SK-N-SH treated with all-trans-retinoic acid at 6 μM for 48 hours (cell line): ENCODE results near the gene FBXL16.

Source experiments
- ATAC-seq: fragments of 200-7000 bp; cut with Tn5 transposase; 3 replicates; pipeline ENCODE4 v1.9.1; 2020; ENCODE audit warnings: mild to moderate bottlenecking, moderate library complexity
- ARNTL ChIP-seq: fragments of 450-650 bp; formaldehyde crosslinking; IDR thresholded peaks from 2 replicates; pipeline ENCODE4 v1.5.0; 2020; ENCODE audit warnings: low read depth, mild to moderate bottlenecking, moderate library complexity, borderline replicate concordance
- BACH2 ChIP-seq: fragments of 250-450 bp; sonication (Bioruptor Pico); IDR thresholded peaks from 2 replicates; pipeline ENCODE4 v1.9.0; 2021; ENCODE audit warnings: mild to moderate bottlenecking, borderline replicate concordance
- CSDC2 ChIP-seq: fragments of 250-450 bp; sonication (Bioruptor Pico); IDR thresholded peaks from 2 replicates; pipeline ENCODE4 v1.5.0; 2020; ENCODE audit warnings: mild to moderate bottlenecking, moderate library complexity
- ESRRG ChIP-seq: fragments of 250-450 bp; sonication (Bioruptor Pico); IDR thresholded peaks from 2 replicates; pipeline ENCODE4 v1.6.1; 2021; ENCODE audit warnings: mild to moderate bottlenecking
- GLIS3 ChIP-seq: fragments of 250-450 bp; sonication (Bioruptor Pico); IDR thresholded peaks from 2 replicates; pipeline ENCODE4 v1.5.0; 2020; ENCODE audit warnings: mild to moderate bottlenecking, moderate library complexity
- ISL1 ChIP-seq: fragments of 250-450 bp; sonication (Bioruptor Pico); IDR thresholded peaks from 2 replicates; pipeline ENCODE4 v2.1.2; 2022; ENCODE audit warnings: mild to moderate bottlenecking, moderate library complexity
- OSR1 ChIP-seq: fragments of 250-450 bp; sonication (Bioruptor Pico); IDR thresholded peaks from 2 replicates; pipeline ENCODE4 v1.8.0; 2022; ENCODE audit warnings: moderate library complexity, mild to moderate bottlenecking, inconsistent platforms
- PPARA ChIP-seq: fragments of 250-450 bp; sonication (Bioruptor Pico); IDR thresholded peaks from 2 replicates; pipeline ENCODE4 v1.5.0; 2020; ENCODE audit warnings: mild to moderate bottlenecking, borderline replicate concordance
- SNAI2 ChIP-seq: fragments of 250-450 bp; sonication (Bioruptor Pico); IDR thresholded peaks from 2 replicates; pipeline ENCODE4 v1.5.0; 2020; ENCODE audit warnings: mild to moderate bottlenecking, moderate library complexity
- TCF4 ChIP-seq: fragments of 250-450 bp; sonication (Bioruptor Pico); IDR thresholded peaks from 2 replicates; pipeline ENCODE4 v1.8.0; 2021; ENCODE audit warnings: mild to moderate bottlenecking, moderate library complexity, borderline replicate concordance
- TOX ChIP-seq: fragments of 250-450 bp; sonication (Bioruptor Pico); IDR thresholded peaks from 2 replicates; pipeline ENCODE4 v1.8.0; 2021; ENCODE audit warnings: mild to moderate bottlenecking, moderate library complexity, borderline replicate concordance
- ZFP3 ChIP-seq: fragments of 250-450 bp; sonication (Bioruptor Pico); IDR thresholded peaks from 2 replicates; pipeline ENCODE4 v1.5.0; 2020; ENCODE audit warnings: mild to moderate bottlenecking, moderate library complexity
- ZFP30 ChIP-seq: fragments of 450-650 bp; formaldehyde crosslinking; IDR thresholded peaks from 2 replicates; pipeline ENCODE4 v1.5.0; 2022; ENCODE audit warnings: mild to moderate bottlenecking, moderate library complexity
- ZNF565 ChIP-seq: fragments of 450-650 bp; formaldehyde crosslinking; conservative IDR thresholded peaks from 2 replicates; pipeline ENCODE4 v1.5.0; 2020; ENCODE audit warnings: low read depth, mild to moderate bottlenecking, moderate library complexity
- ZNF70 ChIP-seq: fragments of 450-650 bp; formaldehyde crosslinking; IDR thresholded peaks from 2 replicates; pipeline ENCODE4 v1.5.0; 2020; ENCODE audit warnings: mild to moderate bottlenecking, moderate library complexity
- ZNF8 ChIP-seq: fragments of 450-650 bp; formaldehyde crosslinking; IDR thresholded peaks from 2 replicates; pipeline ENCODE4 v1.5.0; 2020; ENCODE audit warnings: mild to moderate bottlenecking, moderate library complexity
- TF ChIP-seq, protein P1 (sequence below): fragments of 250-450 bp; sonication (Bioruptor Pico); IDR thresholded peaks from 2 replicates; pipeline ENCODE4 v1.5.0; 2020; ENCODE audit warnings: mild to moderate bottlenecking, moderate library complexity
- TF ChIP-seq, protein P2 (sequence below): fragments of 250-450 bp; sonication (Bioruptor Pico); IDR thresholded peaks from 2 replicates; pipeline ENCODE4 v1.5.1; 2021; ENCODE audit warnings: mild to moderate bottlenecking, moderate library complexity
- TF ChIP-seq, protein P3 (sequence below): fragments of 250-450 bp; sonication (Bioruptor Pico); IDR thresholded peaks from 2 replicates; pipeline ENCODE4 v1.5.1; 2020; ENCODE audit warnings: low read depth, mild to moderate bottlenecking, moderate library complexity
- TF ChIP-seq, protein P4 (sequence below): fragments of 250-450 bp; sonication (Bioruptor Pico); IDR thresholded peaks from 2 replicates; pipeline ENCODE4 v1.8.0; 2020; ENCODE audit warnings: mild to moderate bottlenecking, moderate library complexity, borderline replicate concordance

FBXL16 gene

DNA sequence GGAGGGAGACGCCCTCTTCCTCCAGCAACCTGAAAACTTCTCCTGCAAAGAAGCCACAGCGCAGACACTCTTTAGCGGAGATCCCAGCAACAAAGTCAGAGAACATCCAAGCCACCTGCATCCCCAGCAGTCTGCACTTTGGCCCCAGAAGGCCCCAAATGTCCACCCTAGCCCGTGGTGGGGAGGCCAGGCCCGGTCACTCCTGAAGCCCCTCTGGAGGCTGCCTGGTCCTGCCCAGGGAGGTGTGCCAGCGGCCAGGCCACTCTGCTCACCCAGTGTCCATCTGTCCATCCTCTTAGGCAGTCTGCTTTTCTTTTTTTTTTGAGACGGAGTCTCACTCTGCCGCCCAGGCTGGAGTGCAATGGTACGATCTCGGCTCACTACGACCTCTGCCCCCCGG lies 26.7 kb upstream of the FBXL16 start (continued):
- TF ChIP-seq, protein P1, sequence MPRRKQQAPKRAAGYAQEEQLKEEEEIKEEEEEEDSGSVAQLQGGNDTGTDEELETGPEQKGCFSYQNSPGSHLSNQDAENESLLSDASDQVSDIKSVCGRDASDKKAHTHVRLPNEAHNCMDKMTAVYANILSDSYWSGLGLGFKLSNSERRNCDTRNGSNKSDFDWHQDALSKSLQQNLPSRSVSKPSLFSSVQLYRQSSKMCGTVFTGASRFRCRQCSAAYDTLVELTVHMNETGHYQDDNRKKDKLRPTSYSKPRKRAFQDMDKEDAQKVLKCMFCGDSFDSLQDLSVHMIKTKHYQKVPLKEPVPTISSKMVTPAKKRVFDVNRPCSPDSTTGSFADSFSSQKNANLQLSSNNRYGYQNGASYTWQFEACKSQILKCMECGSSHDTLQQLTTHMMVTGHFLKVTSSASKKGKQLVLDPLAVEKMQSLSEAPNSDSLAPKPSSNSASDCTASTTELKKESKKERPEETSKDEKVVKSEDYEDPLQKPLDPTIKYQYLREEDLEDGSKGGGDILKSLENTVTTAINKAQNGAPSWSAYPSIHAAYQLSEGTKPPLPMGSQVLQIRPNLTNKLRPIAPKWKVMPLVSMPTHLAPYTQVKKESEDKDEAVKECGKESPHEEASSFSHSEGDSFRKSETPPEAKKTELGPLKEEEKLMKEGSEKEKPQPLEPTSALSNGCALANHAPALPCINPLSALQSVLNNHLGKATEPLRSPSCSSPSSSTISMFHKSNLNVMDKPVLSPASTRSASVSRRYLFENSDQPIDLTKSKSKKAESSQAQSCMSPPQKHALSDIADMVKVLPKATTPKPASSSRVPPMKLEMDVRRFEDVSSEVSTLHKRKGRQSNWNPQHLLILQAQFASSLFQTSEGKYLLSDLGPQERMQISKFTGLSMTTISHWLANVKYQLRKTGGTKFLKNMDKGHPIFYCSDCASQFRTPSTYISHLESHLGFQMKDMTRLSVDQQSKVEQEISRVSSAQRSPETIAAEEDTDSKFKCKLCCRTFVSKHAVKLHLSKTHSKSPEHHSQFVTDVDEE, result no peak

DNA sequence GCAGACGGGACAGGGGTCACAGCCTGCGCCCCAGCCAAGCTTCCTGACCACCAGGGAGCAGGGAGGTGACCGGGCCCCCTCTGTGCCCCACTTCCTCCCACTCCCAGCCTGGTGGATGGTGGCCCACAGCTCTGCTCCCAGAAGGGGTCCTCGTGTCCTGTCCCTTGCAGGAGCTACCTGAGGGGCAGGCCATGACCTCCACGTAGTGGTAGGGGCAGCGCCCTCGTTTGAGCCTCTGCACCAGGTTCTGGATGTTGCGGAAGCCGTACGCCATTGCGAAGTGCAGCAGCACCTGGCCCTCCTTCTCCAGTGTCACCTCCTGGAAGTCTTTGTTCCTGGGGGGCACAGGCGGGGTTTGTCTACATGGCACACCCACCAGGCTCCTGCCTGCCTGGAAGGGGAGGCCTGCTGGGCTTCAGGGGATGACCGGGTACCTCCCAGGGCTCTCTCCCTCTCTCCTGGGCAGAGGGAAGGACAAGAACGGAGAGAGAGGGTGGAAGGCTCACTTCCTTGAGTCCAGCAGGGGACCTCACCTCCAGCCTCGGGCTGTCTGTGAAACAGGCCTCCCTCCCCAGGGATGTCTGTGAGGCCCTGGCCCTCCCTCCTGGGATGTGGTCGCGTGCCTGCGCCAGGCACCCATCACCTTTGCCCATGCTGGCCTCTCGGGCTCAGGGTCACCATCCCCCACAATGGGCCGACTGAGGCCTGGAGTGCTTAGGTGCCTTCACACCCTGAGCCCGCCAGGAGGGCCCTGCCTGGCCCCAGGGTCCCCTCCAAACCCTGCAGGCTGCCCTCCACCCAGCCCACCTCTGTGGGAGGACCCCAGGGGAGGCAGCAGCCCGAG lies 25.3 kb upstream of the FBXL16 start:
- ATAC-seq, result no peak
- TF ChIP-seq ISL1 (CRISPR knock-in tag), result no peak
- no peak for TF ChIP-seq ARNTL (CRISPR knock-in tag)
- no peak for TF ChIP-seq TCF4
- TF ChIP-seq ZFP30, result no peak
- TF ChIP-seq ESRRG (CRISPR knock-in tag), result no peak
- no peak for TF ChIP-seq SNAI2 (CRISPR knock-in tag)
- no peak for TF ChIP-seq PPARA (CRISPR knock-in tag)
- TF ChIP-seq, protein P2, sequence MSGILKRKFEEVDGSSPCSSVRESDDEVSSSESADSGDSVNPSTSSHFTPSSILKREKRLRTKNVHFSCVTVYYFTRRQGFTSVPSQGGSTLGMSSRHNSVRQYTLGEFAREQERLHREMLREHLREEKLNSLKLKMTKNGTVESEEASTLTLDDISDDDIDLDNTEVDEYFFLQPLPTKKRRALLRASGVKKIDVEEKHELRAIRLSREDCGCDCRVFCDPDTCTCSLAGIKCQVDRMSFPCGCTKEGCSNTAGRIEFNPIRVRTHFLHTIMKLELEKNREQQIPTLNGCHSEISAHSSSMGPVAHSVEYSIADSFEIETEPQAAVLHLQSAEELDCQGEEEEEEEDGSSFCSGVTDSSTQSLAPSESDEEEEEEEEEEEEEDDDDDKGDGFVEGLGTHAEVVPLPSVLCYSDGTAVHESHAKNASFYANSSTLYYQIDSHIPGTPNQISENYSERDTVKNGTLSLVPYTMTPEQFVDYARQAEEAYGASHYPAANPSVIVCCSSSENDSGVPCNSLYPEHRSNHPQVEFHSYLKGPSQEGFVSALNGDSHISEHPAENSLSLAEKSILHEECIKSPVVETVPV, result no peak
- TF ChIP-seq, all 23 proteins: peak for 0

DNA sequence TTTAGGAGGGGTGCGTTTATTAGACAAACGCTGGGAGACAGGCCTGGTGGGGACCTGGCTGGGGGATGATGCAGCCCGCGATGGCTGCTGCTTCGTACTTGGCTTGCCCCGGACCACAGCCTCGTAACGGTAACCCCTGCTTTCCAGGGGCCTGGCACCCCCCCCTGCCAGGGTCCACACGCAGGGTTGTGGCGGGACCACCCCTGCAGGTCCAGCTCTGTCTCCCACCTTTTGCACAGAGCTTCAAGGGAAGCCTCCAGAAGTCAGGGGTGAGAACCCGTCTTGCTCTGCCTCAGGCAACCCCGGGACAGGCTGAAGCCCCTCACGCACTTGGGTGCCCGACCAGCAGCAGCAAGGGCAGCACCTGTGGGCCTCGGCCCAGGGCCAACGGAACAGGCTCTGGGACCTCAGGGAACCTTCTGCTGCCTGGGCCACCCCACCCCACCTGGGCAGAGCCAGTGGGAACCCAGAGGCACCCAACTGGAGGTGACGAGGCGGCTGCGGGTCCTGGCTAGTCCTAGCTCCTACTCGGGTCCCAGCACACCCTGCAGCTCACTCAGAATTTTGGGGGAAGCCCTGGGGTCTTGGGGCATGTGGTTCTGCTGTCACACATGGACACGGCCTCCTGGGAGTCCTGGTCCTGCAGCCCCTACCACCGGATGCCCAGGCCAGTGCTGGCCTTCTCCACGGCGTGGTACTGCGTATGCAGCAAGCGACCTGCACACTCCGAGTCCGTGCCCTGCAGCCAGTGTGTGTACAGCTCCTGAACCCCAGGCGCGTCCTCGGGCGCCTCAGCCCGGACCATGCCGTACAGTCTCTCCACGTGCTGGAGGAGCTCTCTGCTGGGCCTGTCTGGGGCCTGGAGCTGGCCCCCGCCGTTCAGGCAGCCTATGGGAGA lies 24.4 kb upstream of the FBXL16 start:
- no peak for TF ChIP-seq ZFP30
- 0 out of 2 replicates have a peak, but pooled peaks have one; percentile 26 for TF ChIP-seq ZNF565 (CRISPR knock-in tag)
- no peak for ATAC-seq

DNA sequence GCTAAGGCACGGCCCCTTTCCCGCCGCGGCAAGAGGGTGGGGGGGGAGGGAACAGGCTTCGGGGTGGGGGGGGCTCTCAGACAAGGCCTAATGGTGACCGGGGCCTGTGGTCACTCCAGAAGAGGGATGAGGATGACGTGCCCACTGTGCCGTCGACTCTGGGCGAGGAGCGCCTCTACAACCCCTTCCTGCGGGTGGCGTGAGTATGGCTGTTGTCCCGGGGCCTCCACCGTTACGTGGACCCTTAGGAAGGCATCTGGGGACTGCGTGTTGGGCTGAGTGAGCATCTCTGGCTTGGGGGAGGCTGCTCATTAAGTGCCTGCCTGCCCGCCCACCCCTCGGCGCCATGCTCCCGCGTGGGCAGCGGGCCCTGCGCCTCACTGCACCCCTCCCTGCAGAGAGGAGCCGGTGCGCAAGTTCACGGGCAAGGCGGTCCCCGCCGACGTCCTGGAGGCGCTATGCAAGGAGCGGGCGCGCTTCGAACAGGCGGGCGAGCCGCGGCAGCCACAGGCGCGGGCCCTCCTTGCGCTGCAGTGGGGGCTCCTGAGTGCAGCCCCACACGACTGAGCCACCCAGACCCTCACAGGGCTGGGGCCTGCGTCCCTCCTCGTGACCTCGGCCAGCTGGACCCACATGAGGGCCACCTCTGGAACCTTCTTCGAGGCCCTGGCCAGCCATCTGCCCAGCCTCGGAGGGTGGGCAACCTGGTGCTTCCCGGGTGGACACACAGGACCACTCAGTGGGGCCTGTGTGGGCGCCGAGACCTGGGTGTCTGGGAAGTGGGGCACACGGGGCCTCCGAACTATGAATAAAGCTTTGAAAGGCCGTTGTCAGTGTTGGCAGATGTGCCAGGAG lies 23.5 kb upstream of the FBXL16 start:
- TF ChIP-seq ZFP3 (CRISPR knock-in tag) (no peak), OSR1 (no peak)
- ATAC-seq, result no peak

DNA sequence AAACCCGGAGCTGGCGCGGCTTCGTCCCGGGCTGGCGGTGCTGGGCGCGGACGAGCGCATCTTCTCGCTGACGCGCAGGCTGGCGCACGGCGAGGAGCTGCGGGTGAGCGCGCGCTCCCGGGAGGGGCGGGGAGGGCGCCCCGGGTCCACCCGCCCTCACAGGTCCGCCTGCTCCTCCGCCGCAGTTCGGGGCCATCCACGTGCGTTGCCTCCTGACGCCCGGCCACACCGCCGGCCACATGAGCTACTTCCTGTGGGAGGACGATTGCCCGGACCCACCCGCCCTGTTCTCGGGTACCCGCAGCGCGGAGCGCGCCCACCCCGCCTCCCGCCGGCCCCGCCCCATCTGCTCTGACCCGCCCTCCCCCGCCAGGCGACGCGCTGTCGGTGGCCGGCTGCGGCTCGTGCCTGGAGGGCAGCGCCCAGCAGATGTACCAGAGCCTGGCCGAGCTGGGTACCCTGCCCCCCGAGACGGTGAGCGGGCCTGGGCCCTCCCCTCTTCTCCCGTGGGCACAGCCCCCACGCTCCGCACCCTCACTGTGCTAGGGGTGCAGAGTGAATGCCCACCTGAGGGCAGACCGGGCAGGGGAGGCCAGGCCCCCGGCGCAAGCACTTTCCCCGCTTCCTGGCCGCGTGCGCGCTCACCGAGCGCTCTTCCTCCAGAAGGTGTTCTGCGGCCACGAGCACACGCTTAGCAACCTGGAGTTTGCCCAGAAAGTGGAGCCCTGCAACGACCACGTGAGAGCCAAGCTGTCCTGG lies 22.7 kb upstream of the FBXL16 start:
- TF ChIP-seq ZNF70 (CRISPR knock-in tag) (no peak), ARNTL (CRISPR knock-in tag) (peak; percentile 70; the same call in 1 of the 2 replicates)
- TF ChIP-seq, all 23 proteins: peak for 1

DNA sequence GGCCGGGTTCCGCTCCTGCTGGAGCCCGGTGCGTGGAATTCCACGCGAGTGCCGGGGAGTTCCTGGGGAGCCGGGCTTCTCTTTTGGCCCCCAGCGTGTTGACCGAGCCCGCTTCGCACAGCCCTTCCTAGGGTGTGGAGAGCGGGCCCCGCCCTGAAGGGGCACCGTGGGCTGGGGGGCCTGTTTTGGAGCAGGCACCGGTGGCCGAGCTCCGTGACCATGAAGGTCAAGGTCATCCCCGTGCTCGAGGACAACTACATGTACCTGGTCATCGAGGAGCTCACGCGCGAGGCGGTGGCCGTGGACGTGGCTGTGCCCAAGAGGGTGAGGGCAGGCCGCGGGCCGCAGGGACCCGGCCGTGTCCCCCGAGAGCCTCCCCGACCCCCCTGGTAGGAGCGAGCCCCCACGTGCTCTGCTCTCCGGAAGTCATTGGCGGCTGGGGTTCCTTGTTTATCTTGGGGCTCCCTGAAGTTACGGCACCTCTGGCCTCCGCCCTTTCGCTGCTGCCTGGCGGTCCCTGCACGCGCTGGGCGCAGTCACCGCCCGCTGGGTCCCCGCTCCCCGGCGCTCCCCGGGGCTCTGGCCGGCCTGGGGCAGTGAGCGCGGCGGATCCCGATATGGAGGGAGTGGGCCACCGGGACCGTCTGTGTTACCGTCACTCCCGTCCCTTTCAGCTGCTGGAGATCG lies 21.8 kb upstream of the FBXL16 start:
- ATAC-seq, result peak; percentile 8
- TF ChIP-seq SNAI2 (CRISPR knock-in tag) (no peak), PPARA (CRISPR knock-in tag) (no peak), OSR1 (no peak), TOX (CRISPR knock-in tag) (no peak), ZNF8 (CRISPR knock-in tag) (no peak), BACH2 (CRISPR knock-in tag) (no peak), ZFP3 (CRISPR knock-in tag) (no peak), ESRRG (CRISPR knock-in tag) (no peak), CSDC2 (CRISPR knock-in tag) (no peak), GLIS3 (CRISPR knock-in tag) (no peak)
- TF ChIP-seq, protein P3, sequence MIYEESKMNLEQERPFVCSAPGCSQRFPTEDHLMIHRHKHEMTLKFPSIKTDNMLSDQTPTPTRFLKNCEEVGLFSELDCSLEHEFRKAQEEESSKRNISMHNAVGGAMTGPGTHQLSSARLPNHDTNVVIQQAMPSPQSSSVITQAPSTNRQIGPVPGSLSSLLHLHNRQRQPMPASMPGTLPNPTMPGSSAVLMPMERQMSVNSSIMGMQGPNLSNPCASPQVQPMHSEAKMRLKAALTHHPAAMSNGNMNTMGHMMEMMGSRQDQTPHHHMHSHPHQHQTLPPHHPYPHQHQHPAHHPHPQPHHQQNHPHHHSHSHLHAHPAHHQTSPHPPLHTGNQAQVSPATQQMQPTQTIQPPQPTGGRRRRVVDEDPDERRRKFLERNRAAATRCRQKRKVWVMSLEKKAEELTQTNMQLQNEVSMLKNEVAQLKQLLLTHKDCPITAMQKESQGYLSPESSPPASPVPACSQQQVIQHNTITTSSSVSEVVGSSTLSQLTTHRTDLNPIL, result no peak
- TF ChIP-seq, protein P4, sequence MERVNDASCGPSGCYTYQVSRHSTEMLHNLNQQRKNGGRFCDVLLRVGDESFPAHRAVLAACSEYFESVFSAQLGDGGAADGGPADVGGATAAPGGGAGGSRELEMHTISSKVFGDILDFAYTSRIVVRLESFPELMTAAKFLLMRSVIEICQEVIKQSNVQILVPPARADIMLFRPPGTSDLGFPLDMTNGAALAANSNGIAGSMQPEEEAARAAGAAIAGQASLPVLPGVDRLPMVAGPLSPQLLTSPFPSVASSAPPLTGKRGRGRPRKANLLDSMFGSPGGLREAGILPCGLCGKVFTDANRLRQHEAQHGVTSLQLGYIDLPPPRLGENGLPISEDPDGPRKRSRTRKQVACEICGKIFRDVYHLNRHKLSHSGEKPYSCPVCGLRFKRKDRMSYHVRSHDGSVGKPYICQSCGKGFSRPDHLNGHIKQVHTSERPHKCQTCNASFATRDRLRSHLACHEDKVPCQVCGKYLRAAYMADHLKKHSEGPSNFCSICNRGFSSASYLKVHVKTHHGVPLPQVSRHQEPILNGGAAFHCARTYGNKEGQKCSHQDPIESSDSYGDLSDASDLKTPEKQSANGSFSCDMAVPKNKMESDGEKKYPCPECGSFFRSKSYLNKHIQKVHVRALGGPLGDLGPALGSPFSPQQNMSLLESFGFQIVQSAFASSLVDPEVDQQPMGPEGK (CRISPR knock-in tag), result no peak

More for the DNA sequence above, 22.7 kb upstream of the FBXL16 start:
- ATAC-seq, result peak; percentile 63
